Tibial nerve (tissue), 4 donors: ENCODE measurements around the gene CTNNA1. TPM values are rescaled to one million over a fixed set of nuclear protein-coding genes. Genes with fewer than 3 reads are reported as not detected.
"Not testable (repeated sequence)": the region's sequence is repeated elsewhere in the genome, so short reads cannot be mapped to it uniquely, and the experiment has no call there.

Source experiments
- DNase-seq, 2 donors: peaks; one replicate each; pipeline ENCODE4 v3.0.0-alpha.2; 2019; ENCODE audit warnings: low spot score in 2 of 2
- H3K27ac ChIP-seq, 4 donors: fragments of 200-600 bp; sonication (generic) in 3 of 4; one replicate each; pipeline ENCODE4 v1.5.1; 2017 to 2019; ENCODE audit warnings: mild to moderate bottlenecking in 1 of 4
- H3K27me3 ChIP-seq, 2 donors: fragments of 200-600 bp; sonication (generic) in 1 of 2; one replicate each; pipeline versions ENCODE4 v1.5.1 to v1.6.0; 2017 to 2019
- H3K36me3 ChIP-seq, 3 donors: fragments of 200-600 bp; sonication (generic); one replicate each; pipeline ENCODE4 v1.5.1; 2018 to 2019
- H3K4me1 ChIP-seq, 4 donors: fragments of 200-600 bp; sonication (generic) in 3 of 4; one replicate each; pipeline ENCODE4 v1.5.1; 2017 to 2019
- H3K4me3 ChIP-seq, 4 donors: fragments of 200-600 bp; sonication (generic) in 3 of 4; one replicate each; pipeline ENCODE4 v1.5.1; 2017 to 2019; ENCODE audit warnings: mild to moderate bottlenecking in 1 of 4, moderate library complexity in 1 of 4
- H3K9me3 ChIP-seq, 4 donors: fragments of 200-600 bp; sonication (generic) in 3 of 4; one replicate each; pipeline ENCODE4 v1.5.1; 2017 to 2019
- CTCF ChIP-seq, 5 experiments: fragments of 200-600 bp in 3 of 5; fragments of 450-650 bp in 2 of 5; sonication (generic) in 3 of 5; IDR thresholded peaks; one replicate each; pipeline ENCODE4 v1.5.1; 2016 to 2019; ENCODE audit warnings: antibody characterized with exemption in 5 of 5, mild to moderate bottlenecking in 3 of 5, moderate library complexity in 2 of 5
- EP300 ChIP-seq, 2 donors: sonication (generic); formaldehyde crosslinking; IDR thresholded peaks; one replicate each; pipeline ENCODE4 v1.6.1; 2017; ENCODE audit warnings: antibody characterized with exemption in 2 of 2, mild to moderate bottlenecking in 1 of 2
- POLR2A ChIP-seq, 2 donors: fragments of 450-650 bp; IDR thresholded peaks; one replicate each; pipeline ENCODE4 v1.6.1; 2017; ENCODE audit warnings: antibody characterized with exemption in 2 of 2, mild to moderate bottlenecking in 2 of 2, moderate library complexity in 2 of 2
- WGBS, 2 donors: methylation state at CpG; one replicate each; pipeline ENCODE4 v1.1.5; 2018; 5-methylcytosine and 5-hydroxymethylcytosine counted together
- total RNA-seq, 4 donors: library from RNA; depleted of rRNA; stranded (reverse); fragments of >200 nt; gene quantifications; one replicate each; pipeline ENCODE4 v1.1.0, GENCODE V29; 2016

CTNNA1 gene
- total RNA-seq, 4 donors from 2014 or later, result 292 to 447 (median 321) TPM

- Histone ChIP-seq H3K4me1 (no peaks in the 10 kb centered on the region), H3K4me3 (no peak overlapping the region), H3K36me3 (no peaks in the 10 kb centered on the region), H3K9me3 (no peaks in the 10 kb centered on the region), H3K27ac (no peak overlapping the region), H3K27me3 (no peaks in the 10 kb centered on the region)
- 77 to 82% methylated on average over 4 of the region's 4 CpGs for WGBS, 2 donors
- DNase-seq, result no peak
- no peak for TF ChIP-seq POLR2A (IDR thresholded peaks at IDR 0.05)
- no peak for TF ChIP-seq CTCF (IDR thresholded peaks at IDR 0.05)
- no peak for TF ChIP-seq EP300 (IDR thresholded peaks at IDR 0.05)
These were observed 14.8 kb upstream of the CTNNA1 start for GRCh38 chr5:138738399-138738798.

- TF ChIP-seq EP300 (IDR thresholded peaks at IDR 0.05), result no peak
- no peak for TF ChIP-seq POLR2A (IDR thresholded peaks at IDR 0.05)
- TF ChIP-seq CTCF (IDR thresholded peaks at IDR 0.05), result no peak
- no peaks in the 10 kb centered on the region for H3K4me1 ChIP-seq
- no peak for DNase-seq
- H3K27ac ChIP-seq, result no peak overlapping the region
- WGBS, 2 donors, result 93 to 97% methylated on average over 1 of the region's 1 CpG
- H3K27me3 ChIP-seq, result no peaks in the 10 kb centered on the region
- H3K36me3 ChIP-seq, result no peaks in the 10 kb centered on the region
- no peaks in the 10 kb centered on the region for H3K9me3 ChIP-seq
- no peak overlapping the region for H3K4me3 ChIP-seq
These were observed 13.3 kb upstream of the CTNNA1 start for GRCh38 chr5:138739938-138740337.

- Histone ChIP-seq H3K27me3 (no peaks in the 10 kb centered on the region), H3K4me3 (no peak overlapping the region), H3K27ac (no peak overlapping the region), H3K36me3 (no peaks in the 10 kb centered on the region), H3K9me3 (no peaks in the 10 kb centered on the region), H3K4me1 (no peaks in the 10 kb centered on the region)
- TF ChIP-seq EP300 (IDR thresholded peaks at IDR 0.05) (no peak), POLR2A (IDR thresholded peaks at IDR 0.05) (no peak), CTCF (IDR thresholded peaks at IDR 0.05) (no peak)
- no peak for DNase-seq
- 59 to 79% methylated on average over 4 of the region's 4 CpGs for WGBS, 2 donors
These were observed 9.7 kb upstream of the CTNNA1 start for GRCh38 chr5:138743484-138743883.

- H3K27ac ChIP-seq, result no peak overlapping the region
- no peaks in the 10 kb centered on the region for H3K36me3 ChIP-seq
- TF ChIP-seq POLR2A (IDR thresholded peaks at IDR 0.05) (no peak), EP300 (IDR thresholded peaks at IDR 0.05) (no peak), CTCF (IDR thresholded peaks at IDR 0.05) (no peak)
- DNase-seq, result no peak
- H3K4me3 ChIP-seq, result no peak overlapping the region
- WGBS, 2 donors, result 88 to 94% methylated on average over 6 of the region's 6 CpGs
- H3K4me1 ChIP-seq, result no peaks in the 10 kb centered on the region
- H3K9me3 ChIP-seq, result no peaks in the 10 kb centered on the region
- H3K27me3 ChIP-seq, result no peaks in the 10 kb centered on the region
These were observed 8.0 kb upstream of the CTNNA1 start for GRCh38 chr5:138745268-138745667.

- Histone ChIP-seq H3K4me1 (peaks cover 0 to 11% (median 0%) of the 10 kb centered on the region in 4 donors), H3K27ac (no peak overlapping the region), H3K9me3 (no peaks in the 10 kb centered on the region), H3K36me3 (no peaks in the 10 kb centered on the region), H3K27me3 (no peaks in the 10 kb centered on the region), H3K4me3 (no peak overlapping the region)
- DNase-seq, result peak; percentile 30 to 63
- TF ChIP-seq CTCF (IDR thresholded peaks at IDR 0.05), result no peak
- TF ChIP-seq EP300 (IDR thresholded peaks at IDR 0.05), result peak in 1 of 2 donors; percentile 60
- 73 to 77% methylated on average over 6 of the region's 6 CpGs for WGBS, 2 donors
These were observed 4.6 kb upstream of the CTNNA1 start for GRCh38 chr5:138748630-138749081.

GRCh38 chr5:138751344-138751743 lies 1.9 kb upstream of the CTNNA1 start:
- not testable (repeated sequence) for H3K27me3 ChIP-seq, H3K36me3 ChIP-seq, H3K9me3 ChIP-seq, DNase-seq, H3K4me3 ChIP-seq
- peaks cover 0 to 31% (median 16%) of the 10 kb centered on the region in 4 donors for H3K4me1 ChIP-seq
- 86 to 94% methylated on average over 2 of the region's 2 CpGs for WGBS, 2 donors
- H3K27ac ChIP-seq, result peak overlapping the region in 3 of 4 donors; percentile 99 to 100 (median 99)
